Loucy (cell line): ENCODE data around the gene FXYD6.

Source experiments
- EZH2phosphoT487 ChIP-seq: fragments of 200-600 bp; IDR thresholded peaks from 2 replicates; pipeline ENCODE4 v1.6.1; 2018; ENCODE audit warnings: antibody characterized with exemption, mild to moderate bottlenecking, moderate library complexity, borderline replicate concordance
- TF ChIP-seq, protein P1 (sequence below): fragments of 200-600 bp; sonication (generic); conservative IDR thresholded peaks from 2 replicates; pipeline ENCODE4 v1.5.1; 2014; ENCODE audit warnings: mild to moderate bottlenecking, antibody characterized with exemption, low read length

DNA sequence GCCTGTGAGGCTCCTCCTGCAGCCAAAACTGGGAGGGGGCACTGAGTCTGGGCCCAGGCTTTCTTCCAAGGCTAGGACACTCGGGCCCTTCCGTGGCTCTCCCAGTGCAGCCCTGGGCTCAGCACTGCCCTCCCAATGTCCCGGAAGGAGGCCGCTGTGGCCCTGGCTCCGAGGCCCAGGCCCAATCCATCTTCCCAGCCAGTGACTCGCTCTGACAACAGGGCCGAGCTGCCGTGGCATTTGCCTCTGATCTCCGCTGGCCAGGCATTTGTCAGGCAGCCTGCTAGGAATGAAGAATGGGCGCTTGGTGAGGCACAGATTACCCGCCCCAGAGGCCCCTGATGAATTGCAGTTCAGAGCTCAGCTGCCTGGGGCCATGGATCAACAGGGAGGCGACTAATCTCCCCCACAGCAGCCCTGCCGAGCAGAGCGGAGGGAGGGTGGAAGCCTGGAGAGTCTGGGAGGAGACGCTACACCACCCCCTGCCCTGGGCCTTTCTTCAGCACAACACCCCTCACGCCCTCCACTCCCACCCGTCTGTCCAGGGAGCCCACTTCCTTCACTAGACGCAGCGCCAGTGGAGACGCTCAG, 60.2 kb downstream of the FXYD6 start:
- TF ChIP-seq, protein P1, sequence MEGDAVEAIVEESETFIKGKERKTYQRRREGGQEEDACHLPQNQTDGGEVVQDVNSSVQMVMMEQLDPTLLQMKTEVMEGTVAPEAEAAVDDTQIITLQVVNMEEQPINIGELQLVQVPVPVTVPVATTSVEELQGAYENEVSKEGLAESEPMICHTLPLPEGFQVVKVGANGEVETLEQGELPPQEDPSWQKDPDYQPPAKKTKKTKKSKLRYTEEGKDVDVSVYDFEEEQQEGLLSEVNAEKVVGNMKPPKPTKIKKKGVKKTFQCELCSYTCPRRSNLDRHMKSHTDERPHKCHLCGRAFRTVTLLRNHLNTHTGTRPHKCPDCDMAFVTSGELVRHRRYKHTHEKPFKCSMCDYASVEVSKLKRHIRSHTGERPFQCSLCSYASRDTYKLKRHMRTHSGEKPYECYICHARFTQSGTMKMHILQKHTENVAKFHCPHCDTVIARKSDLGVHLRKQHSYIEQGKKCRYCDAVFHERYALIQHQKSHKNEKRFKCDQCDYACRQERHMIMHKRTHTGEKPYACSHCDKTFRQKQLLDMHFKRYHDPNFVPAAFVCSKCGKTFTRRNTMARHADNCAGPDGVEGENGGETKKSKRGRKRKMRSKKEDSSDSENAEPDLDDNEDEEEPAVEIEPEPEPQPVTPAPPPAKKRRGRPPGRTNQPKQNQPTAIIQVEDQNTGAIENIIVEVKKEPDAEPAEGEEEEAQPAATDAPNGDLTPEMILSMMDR: no peak
- TF ChIP-seq EZH2phosphoT487: no peak
